ENCODE results near the gene NUP88.
A peak's percentile ranks its signal among the peaks of the same experiment; 100 is the strongest.
"Not testable (repeated sequence)": the region's sequence is repeated elsewhere in the genome, so short reads cannot be mapped to it uniquely, and the experiment has no call there.

NUP88 gene

DNA sequence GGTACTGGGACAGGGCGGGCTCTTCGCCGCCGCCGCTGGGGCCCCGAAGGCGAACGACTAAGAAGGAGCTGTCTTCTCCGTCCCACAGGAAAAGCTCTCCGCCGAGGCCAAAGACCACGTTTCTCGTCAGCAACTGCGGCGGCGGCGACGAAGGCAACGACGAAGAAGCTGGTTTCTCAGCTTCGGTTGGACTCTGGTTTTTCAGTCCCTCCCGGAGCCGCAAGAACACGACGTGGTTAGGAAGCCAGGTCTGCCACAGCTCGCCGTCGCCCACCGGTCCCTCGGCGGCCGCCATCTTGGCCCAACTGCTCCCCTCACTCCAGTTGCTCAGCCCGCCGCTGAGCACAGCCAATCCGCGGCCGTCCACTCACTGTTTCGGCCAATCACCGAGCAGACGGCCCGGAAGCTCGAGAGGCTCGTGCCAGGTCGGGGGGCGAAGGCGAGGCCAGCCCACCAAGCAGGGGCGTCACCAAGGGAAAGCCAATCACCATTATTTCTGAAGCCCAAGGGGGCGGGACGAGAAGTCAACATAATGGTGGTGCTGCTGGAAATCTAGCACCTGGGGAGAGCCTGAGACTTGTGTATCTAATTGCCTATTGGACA lies at the start of gene NUP88:
Gene NUP88, minus strand, starts transcription at position 307 of the 603 bp plus-strand sequence. Its CDS starts 12 bp downstream, at position 295.
- peaks cover 27% of the 10 kb centered on the region for H3K36me3 Mint-ChIP-seq
- H3K4me3 Mint-ChIP-seq = peak within 1 kb of the TSS; percentile 99

DNA sequence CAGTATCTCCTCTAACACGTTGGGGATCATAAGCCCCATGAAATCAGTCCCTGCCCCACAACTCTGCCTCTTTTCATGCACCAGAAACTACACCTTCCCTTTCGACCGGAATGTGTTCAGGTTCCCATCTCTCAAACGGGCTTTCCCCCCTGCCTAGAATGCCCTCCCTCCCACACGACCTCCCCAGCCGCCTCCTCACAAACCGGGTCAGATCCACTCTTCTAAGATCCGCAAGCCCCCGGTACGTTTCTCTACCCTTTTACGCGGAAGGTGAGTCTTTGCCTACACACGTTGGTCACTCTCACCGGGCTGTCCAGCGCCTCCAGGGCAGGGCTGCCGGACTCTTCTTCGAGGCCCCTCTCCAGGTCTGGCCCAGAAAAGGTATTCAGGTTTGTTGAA lies 48.6 kb upstream of the NUP88 start:
- H3K27me3 Mint-ChIP-seq = no peaks in the 10 kb centered on the region
- H3K36me3 Mint-ChIP-seq = peaks cover 13% of the 10 kb centered on the region
- ATAC-seq = peak; percentile 3
- peaks cover 38% of the 10 kb centered on the region for H3K4me1 Mint-ChIP-seq
- H3K27ac Mint-ChIP-seq = peak overlapping the region; percentile 64
- H3K4me3 Mint-ChIP-seq = peak overlapping the region; percentile 90
- no peaks in the 10 kb centered on the region for H3K9me3 Mint-ChIP-seq

More for the DNA sequence above, at the start of gene NUP88:
- peak within 1 kb of the TSS; percentile 98 for H3K27ac Mint-ChIP-seq
- H3K27me3 Mint-ChIP-seq = no peaks in the 10 kb centered on the region
- H3K9me3 Mint-ChIP-seq = no peaks in the 10 kb centered on the region
- H3K4me1 Mint-ChIP-seq = peaks cover 35% of the 10 kb centered on the region
- ATAC-seq = peak; percentile 97

DNA sequence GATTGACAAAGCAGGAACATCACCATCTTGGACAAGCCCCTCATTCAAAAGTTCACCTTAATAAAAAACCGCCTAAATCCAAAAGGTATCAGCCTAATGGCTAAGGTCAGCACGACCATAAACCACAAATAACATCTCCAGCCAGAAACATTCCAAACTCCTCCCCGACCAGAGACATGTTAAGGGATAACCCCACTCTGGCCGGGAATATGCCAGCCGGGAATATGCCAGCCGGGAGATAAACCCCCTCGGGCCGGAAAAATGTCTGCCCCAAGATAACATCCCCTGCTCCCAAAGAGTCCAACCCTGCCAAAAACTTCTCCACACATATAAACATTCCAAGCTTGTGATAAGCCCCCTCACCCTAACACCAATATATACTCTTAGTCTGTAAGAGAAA lies 48.0 kb upstream of the NUP88 start:
- H3K36me3 Mint-ChIP-seq = peaks cover 14% of the 10 kb centered on the region
- no peaks in the 10 kb centered on the region for H3K27me3 Mint-ChIP-seq
- peak overlapping the region; percentile 90 for H3K4me3 Mint-ChIP-seq
- peak overlapping the region; percentile 64 for H3K27ac Mint-ChIP-seq
- H3K9me3 Mint-ChIP-seq = no peaks in the 10 kb centered on the region
- no peak for ATAC-seq
- peaks cover 38% of the 10 kb centered on the region for H3K4me1 Mint-ChIP-seq

DNA sequence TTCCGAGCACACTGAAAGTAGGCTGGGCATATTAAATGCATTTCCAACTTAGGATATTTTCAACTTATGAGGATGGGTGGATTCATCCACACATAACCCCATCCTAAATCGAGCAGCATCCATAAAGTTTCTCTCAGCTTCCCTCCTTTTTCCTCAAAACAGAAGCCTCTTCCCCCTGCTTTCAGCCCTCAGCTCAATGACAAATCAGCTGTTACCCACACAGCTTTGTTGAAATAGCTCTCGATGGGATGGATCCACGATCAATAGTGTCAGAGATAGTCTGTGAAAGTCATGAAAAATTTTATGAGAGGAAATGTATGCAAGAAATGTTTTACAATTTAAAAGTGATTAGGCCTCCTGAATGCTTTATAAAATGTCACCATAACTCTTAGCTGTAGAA lies 46.8 kb upstream of the NUP88 start:
- no peak overlapping the region for H3K4me3 Mint-ChIP-seq
- peaks cover 9% of the 10 kb centered on the region for H3K36me3 Mint-ChIP-seq
- no peak overlapping the region for H3K27ac Mint-ChIP-seq
- H3K27me3 Mint-ChIP-seq = no peaks in the 10 kb centered on the region
- peaks cover 38% of the 10 kb centered on the region for H3K4me1 Mint-ChIP-seq
- no peaks in the 10 kb centered on the region for H3K9me3 Mint-ChIP-seq
- ATAC-seq = no peak

DNA sequence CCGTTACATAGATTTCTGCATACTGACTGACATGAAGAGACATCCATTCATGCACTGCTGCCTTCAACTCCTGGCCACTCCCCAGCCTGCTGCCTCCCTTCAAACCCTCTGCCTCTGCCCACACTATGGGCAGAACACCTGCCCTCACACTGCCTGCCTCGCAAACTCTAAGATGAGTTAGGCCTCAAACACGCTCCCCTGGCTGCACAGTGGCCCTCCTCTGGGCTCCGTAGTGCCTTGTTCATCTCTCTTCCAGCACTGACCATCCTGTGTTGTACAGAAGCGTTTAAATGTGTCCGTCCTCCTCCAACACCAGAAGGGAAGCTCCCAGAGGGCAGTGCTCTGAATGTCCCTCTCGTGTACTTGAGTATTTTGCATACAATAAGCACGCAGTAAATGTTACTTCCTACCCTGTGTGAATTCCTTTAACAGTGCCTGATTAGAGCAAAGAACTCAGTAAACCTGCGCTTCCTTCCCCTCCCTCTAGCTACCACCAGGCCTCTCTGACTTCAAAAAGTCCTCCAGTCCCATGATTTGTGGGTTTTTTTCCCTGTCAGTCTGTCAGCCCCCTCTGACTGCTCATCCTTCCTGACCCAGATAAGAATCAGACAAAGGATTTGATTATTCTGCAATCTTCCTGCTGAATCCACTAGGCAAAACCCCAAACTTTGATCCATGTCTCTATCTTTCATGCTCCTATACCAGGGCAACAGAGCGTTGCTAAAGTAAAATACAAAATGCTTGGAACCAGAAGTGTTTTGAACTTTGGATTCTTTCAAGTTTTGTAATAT lies 45.5 kb upstream of the NUP88 start:
- no peaks in the 10 kb centered on the region for H3K9me3 Mint-ChIP-seq
- H3K27ac Mint-ChIP-seq = no peak overlapping the region
- H3K27me3 Mint-ChIP-seq = no peaks in the 10 kb centered on the region
- no peak overlapping the region for H3K4me3 Mint-ChIP-seq
- H3K4me1 Mint-ChIP-seq = peaks cover 38% of the 10 kb centered on the region
- peaks cover 17% of the 10 kb centered on the region for H3K36me3 Mint-ChIP-seq
- ATAC-seq = no peak

DNA sequence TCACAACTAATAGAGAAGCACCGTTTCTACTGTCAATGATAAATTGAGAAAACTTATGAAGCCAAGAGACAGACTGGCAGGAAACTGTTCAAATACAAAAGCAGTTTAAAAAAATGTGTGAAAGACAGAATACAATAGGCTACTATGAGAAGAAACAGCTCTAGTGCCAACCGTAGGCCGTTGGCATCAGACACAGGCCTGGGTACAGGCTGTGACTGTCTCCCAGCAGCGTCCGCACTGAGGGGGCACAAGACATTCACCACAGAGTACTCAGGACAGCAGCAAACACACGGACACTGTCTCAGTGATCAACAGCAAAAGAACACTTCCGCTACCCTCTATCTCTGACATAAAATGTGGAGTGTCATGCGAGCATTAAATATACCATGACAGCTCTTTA lies 27.3 kb upstream of the NUP88 start:
- Mint-ChIP-seq H3K27ac (no peak overlapping the region), H3K4me1 (no peaks in the 10 kb centered on the region), H3K4me3 (no peak overlapping the region), H3K9me3 (no peaks in the 10 kb centered on the region), H3K27me3 (no peaks in the 10 kb centered on the region), H3K36me3 (peaks cover 67% of the 10 kb centered on the region)
- no peak for ATAC-seq

DNA sequence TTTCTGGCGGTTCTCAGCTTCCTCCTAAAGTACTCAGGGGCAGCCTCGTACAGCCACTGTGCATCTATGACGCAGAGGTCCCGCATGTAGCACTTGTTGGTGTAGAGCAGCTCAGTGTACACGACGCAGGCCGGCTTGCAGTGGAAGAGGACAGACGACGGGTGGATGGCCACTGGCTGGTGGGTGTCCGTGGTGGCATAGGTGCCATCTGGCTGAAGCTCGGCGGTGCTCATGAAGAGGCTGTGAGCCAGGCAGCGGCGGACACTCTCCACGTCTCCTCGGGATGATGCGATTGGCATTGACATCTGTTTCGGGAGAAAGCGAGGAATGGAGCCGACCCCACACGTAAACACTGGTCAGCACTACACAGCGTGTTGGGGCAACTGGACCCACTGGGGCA lies 24.7 kb upstream of the NUP88 start:
- peaks cover 49% of the 10 kb centered on the region for H3K36me3 Mint-ChIP-seq
- H3K9me3 Mint-ChIP-seq = no peaks in the 10 kb centered on the region
- peaks cover 9% of the 10 kb centered on the region for H3K4me1 Mint-ChIP-seq
- H3K27me3 Mint-ChIP-seq = no peaks in the 10 kb centered on the region
- H3K4me3 Mint-ChIP-seq = no peak overlapping the region
- no peak overlapping the region for H3K27ac Mint-ChIP-seq
- no peak for ATAC-seq

DNA sequence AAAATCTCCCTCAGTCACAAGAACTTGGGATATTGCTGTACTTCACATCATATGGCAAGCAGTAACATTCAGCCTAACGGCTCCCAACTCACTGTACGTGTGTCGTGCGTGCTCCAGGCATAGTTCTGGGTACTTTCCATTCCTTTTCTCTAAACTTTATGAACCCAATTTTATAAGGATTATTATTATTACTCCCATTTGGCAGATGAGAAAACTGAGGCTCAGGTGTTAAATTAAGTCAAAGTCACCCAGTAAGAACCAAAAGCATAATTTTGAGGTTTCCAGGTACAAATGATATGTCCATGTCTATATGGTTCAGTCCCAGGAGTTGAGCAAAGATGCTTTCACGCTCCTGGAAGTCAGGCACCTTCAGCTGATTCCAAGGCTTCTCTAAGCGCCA lies 24.3 kb upstream of the NUP88 start:
- H3K4me3 Mint-ChIP-seq = no peak overlapping the region
- H3K36me3 Mint-ChIP-seq = peaks cover 49% of the 10 kb centered on the region
- H3K27ac Mint-ChIP-seq = no peak overlapping the region
- H3K27me3 Mint-ChIP-seq = no peaks in the 10 kb centered on the region
- peaks cover 11% of the 10 kb centered on the region for H3K4me1 Mint-ChIP-seq
- H3K9me3 Mint-ChIP-seq = no peaks in the 10 kb centered on the region
- no peak for ATAC-seq

DNA sequence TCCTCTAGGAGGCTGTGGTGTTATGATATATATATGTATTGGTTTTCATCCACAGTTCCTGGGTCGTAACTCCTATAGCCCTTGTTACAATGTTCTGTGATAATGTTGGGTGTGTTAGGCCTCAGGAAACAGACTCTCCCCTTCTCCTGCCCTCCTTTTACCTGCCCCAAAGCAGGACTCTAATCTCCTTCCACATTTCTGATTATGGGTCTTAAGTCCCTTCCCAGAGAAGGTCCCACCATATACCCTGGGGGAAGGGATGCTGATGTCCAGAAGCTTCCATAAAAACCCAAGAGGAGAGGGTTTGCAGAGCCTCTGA lies 19.9 kb upstream of the NUP88 start:
- no peaks in the 10 kb centered on the region for H3K27me3 Mint-ChIP-seq
- peak overlapping the region; percentile 79 for H3K4me3 Mint-ChIP-seq
- peak overlapping the region; percentile 92 for H3K27ac Mint-ChIP-seq
- H3K9me3 Mint-ChIP-seq = no peaks in the 10 kb centered on the region
- ATAC-seq = no peak
- peaks cover 35% of the 10 kb centered on the region for H3K4me1 Mint-ChIP-seq
- H3K36me3 Mint-ChIP-seq = peaks cover 21% of the 10 kb centered on the region

DNA sequence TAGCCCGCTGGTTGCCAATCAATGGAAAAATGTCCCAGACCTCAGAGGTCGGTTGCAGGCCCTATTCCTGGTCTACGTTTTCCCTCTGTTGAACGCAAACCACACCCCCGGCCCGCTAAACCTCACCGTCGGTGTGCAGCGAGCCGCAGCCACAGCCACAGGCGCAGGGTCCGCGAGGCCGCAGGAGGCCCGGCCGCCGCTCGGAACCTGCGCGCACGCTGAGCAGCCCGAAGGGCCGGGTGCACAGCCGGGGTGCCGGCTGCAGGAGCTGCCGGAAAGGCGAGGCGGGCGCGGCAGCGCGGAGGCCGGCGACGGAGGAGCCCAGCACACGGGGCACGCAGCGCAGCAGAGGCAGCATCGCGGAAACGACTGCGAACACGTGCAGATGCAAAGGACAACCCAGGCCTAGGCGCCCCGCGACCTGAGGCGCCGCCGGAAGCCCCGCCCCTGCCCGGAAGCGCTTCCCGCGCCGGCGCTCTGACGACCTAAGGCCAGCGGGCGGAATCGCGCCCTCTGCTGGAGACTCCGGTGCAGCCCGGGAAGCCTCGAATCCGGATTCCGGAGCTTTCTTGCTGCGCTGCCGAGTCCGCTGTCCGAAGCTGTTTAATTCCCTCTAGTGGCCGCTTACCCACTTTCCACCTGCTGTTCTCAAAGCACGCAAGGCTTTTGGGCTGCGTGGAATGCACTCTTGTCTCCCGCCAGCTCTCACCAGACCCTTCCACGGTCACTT lies 19.4 kb upstream of the NUP88 start, which contains the start of gene C1QBP:
Gene C1QBP, minus strand, starts transcription at position 440 of the 730 bp plus-strand sequence. Its CDS starts 82 bp downstream, at position 358.
- Mint-ChIP-seq H3K4me3 (peak within 1 kb of the TSS; percentile 79), H3K27ac (peak within 1 kb of the TSS; percentile 92), H3K36me3 (peaks cover 19% of the 10 kb centered on the region), H3K27me3 (no peaks in the 10 kb centered on the region), H3K4me1 (peaks cover 35% of the 10 kb centered on the region), H3K9me3 (no peaks in the 10 kb centered on the region)
- peak; percentile 95 for ATAC-seq

DNA sequence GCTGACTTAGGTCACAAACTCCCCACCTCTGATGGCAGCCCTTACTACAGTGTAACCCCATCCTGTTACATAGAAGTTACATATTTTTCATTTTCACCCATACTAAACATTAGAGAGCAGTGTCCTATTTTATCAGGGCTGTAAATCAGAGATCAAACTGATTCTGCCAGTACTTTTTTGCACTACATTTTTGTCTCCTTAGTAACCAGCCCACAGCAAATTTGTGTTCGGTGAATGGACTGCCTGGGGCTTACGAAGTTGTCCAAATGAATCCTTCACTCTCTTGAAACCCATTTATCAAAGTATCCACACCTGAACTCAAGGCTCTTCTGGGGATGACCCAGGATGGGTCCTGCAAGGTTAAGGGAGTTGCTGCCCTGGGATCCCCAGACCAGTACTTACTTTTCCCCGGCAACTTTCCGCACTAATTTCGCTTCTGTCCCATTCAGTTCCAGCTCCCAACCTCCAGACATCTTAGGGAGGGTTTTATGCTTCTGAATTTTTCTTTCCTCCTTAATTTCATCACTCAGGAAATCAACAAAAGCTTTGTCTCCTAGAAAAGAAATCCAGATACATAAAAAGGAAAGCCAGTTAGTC lies 18.4 kb upstream of the NUP88 start:
- Mint-ChIP-seq H3K36me3 (peaks cover 24% of the 10 kb centered on the region), H3K4me3 (peak overlapping the region; percentile 79), H3K27me3 (no peaks in the 10 kb centered on the region), H3K27ac (peak overlapping the region; percentile 92), H3K9me3 (no peaks in the 10 kb centered on the region), H3K4me1 (peaks cover 41% of the 10 kb centered on the region)
- ATAC-seq = no peak

DNA sequence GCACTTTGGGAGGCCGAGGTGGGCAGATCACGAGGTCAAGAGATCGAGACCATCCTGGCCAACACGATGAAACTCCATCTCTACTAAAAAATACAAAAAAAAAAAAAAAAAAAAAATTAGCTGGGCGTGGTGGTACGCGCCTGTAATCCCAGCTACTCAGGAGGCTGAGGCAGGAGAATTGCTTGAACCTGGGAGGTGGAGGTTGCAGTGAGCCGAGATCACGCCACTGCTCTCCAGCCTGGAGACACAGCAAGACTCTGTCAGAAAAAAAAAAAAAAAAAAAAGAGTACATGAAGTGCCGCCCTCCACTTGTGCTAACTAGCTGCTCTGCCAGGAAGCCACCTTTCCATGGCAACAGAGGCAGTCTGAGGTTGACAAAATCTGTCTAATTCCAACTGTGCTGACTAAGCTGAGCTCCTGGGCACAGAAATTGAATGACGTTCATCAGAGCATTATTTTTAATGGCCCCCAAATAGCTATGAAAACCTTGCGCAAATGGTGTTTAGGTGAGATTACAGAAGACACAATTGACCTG lies 16.4 kb upstream of the NUP88 start:
- not testable (repeated sequence) for H3K9me3 Mint-ChIP-seq, H3K4me3 Mint-ChIP-seq, H3K27me3 Mint-ChIP-seq, ATAC-seq
- Mint-ChIP-seq H3K27ac (peak overlapping the region; percentile 62), H3K4me1 (peaks cover 44% of the 10 kb centered on the region), H3K36me3 (peaks cover 34% of the 10 kb centered on the region)

DNA sequence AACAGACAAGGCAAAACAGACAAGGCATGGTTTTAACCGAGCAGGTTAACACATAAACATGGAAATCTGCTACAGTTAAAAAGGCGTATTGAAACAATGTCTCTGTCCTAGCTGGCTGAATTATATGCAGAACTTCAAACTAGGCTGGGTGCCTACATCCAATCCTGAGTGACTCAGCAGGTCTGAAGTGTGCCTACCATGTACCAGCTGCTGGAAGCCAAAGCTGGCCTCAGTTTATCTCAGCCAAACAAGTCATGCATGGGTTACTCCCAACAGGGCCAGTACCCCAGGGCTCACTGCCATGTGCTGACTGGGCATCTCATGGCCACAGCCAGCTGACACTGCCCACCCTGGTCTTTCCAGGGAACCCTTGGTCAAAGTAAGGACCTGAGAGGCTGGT lies 15.5 kb upstream of the NUP88 start:
- Mint-ChIP-seq H3K4me3 (no peak overlapping the region), H3K27me3 (no peaks in the 10 kb centered on the region), H3K36me3 (peaks cover 40% of the 10 kb centered on the region), H3K4me1 (peaks cover 48% of the 10 kb centered on the region), H3K9me3 (no peaks in the 10 kb centered on the region), H3K27ac (no peak overlapping the region)
- no peak for ATAC-seq

DNA sequence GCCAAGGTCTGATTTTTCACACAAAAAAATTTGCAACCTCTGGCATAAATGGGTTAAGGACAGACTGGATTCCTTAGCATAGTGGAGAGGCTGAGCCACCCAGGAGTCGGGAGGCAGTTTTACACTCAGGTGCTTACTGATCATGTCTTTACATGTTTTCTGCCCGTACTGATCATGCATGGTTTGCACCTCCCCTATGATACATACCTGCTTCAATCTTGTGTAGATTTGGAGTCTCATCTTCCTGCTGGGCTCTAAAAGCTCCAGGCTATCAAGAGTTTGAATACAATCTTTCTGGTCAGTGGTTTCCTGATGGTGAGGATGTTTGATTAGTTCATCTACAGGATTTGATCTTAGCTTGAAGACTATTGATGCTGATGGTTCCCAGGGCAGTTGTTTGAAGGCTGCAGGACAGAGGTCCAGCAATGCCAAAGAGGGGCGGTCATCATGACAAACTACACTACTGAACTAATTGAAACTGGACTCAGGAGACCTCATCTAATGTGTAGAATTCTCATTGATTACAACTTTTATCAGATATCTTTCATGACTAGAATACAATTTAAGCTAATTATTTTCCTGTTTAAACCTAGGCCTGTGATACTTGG lies 12.6 kb upstream of the NUP88 start:
- no peak for ATAC-seq
- Mint-ChIP-seq H3K4me1 (peaks cover 41% of the 10 kb centered on the region), H3K36me3 (peaks cover 66% of the 10 kb centered on the region), H3K4me3 (no peak overlapping the region), H3K27me3 (no peaks in the 10 kb centered on the region), H3K27ac (no peak overlapping the region), H3K9me3 (no peaks in the 10 kb centered on the region)

DNA sequence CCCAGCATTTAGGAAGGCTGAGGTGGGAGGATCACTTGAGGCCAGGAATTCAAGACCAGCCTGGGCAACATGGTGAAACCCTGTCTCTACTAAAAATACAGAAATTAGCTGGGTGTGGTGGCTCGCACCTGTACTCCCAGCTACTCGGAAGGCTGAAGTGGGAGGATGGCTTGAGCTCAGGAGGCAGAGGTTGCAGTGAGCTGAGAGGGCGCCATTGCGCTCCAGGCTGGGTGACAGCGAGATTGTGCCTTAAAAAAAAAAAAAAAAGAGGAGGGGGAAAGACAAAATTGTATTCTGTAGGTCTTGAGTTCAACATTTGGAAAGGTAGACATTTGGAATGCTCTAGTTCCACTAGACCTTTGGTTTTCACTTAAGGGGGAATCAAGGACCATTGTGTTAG lies 11.8 kb upstream of the NUP88 start:
- not testable (repeated sequence) for H3K9me3 Mint-ChIP-seq, H3K4me3 Mint-ChIP-seq, H3K27me3 Mint-ChIP-seq, ATAC-seq
- peaks cover 33% of the 10 kb centered on the region for H3K4me1 Mint-ChIP-seq
- H3K27ac Mint-ChIP-seq = peak overlapping the region; percentile 11
- peaks cover 67% of the 10 kb centered on the region for H3K36me3 Mint-ChIP-seq
